H1 (cell line): ENCODE measurements around the gene THADA. TPM values are rescaled to one million over a fixed set of nuclear protein-coding genes. Genes with fewer than 3 reads are reported as not detected.

Source experiments
- CHD7 ChIP-seq: fragments of 300-600 bp; sonication (generic); IDR thresholded peaks from 2 replicates; pipeline ENCODE4 v1.7.1; 2012; ENCODE audit warnings: low read length, moderate library complexity, mild to moderate bottlenecking, inconsistent platforms; ENCODE audit not compliant: insufficient replicate concordance
- USF2 ChIP-seq: IDR thresholded peaks from 2 replicates; pipeline ENCODE4 v1.6.1; 2011; ENCODE audit warnings: low read length, improper control_type of control experiment
- polyA plus RNA-seq, 7 experiments: library from polyadenylated mRNA; depleted of rRNA in 3 of 7; stranded (reverse) in 5 of 7; unstranded in 2 of 7; fragments of >200 nt in 5 of 7; fragments of 200-250 nt in 2 of 7; gene quantifications; 1 replicate in 5 of 7; 2 replicates in 1 of 7; 4 replicates in 1 of 7; pipeline versions ENCODE4 v1.2.1 to v1.2.3, GENCODE V29; 2011 to 2013; ENCODE audit warnings: missing spikeins in 2 of 7, mixed read lengths in 2 of 7
- total RNA-seq: library from RNA; stranded (reverse); fragmentation: NEBNext Ultra II Directional; extraction: Animal tissue kit (Norgen Biotek cat#: 25700); gene quantifications from 2 replicates; pipeline ENCODE4 v1.2.1, GENCODE V29; 2021

Gene THADA
- total and polyA plus RNA-seq, 2 of the 8 experiments (the other 6 are each of a cell fraction or from before 2014, with no cell fraction given): 22.4 to 26.8 TPM

- TF ChIP-seq CHD7: no peak
- TF ChIP-seq USF2: no peak
Observed at GRCh38 chr2:43426305-43427031, 169.4 kb downstream of the THADA start (continued).
